ENCODE data around the gene JUN.
A peak's percentile ranks its signal among the peaks of the same experiment; 100 is the strongest.

The JUN gene

DNA sequence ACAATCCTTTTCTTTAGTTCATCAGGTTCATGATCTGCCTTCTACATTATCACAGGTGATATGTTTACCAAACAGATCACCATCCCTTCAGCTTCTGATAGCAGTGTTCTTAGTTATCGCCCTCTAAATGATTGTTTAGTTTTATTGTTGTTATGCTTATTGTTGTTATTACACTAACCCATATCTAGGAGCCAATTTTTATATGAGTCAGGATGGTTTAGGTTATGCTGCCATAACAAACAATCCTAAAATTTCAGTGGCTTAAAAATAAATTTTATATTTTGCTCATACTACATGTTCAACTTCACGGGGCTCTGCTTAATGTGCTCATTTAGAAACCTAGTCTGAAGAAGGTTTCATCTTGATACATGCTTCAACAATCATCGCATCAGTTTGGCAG is 4.4 kb upstream of the JUN start:
- Histone ChIP-seq H3K4me3 (ENCODE audit: low read length) (no peak overlapping the region), H3K4me1 (ENCODE audit: control insufficient read depth, insufficient read depth, low read length) (peaks cover 3% of the 10 kb centered on the region), H3K27me3 (ENCODE audit: control insufficient read depth, insufficient read depth, low read length) (no peaks in the 10 kb centered on the region), H3K36me3 (ENCODE audit: control insufficient read depth, insufficient read depth, low read length) (no peaks in the 10 kb centered on the region), H3K9ac (ENCODE audit: low read length) (no peak overlapping the region), H3K27ac (ENCODE audit: low read depth, low read length) (no peak overlapping the region)

DNA sequence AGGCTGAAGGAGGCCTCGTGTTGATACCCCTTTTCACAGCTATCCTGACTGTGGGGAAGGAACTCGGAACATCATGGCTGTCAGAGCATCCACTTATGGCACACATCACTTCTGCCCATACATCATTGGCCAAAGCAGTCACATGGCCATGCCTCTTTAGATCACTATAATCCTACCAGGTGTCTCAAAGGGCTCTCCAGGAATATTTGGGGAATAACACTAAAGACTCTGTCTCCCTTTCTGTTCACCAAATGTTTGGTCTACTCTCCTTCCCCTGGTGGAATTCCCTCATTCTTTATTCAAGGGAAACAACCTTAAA is 3.0 kb upstream of the JUN start:
- no peak overlapping the region for H3K4me3 ChIP-seq (ENCODE audit: low read length)
- no peak overlapping the region for H3K9ac ChIP-seq (ENCODE audit: low read length)
- no peak overlapping the region for H3K27ac ChIP-seq (ENCODE audit: low read depth, low read length)
- H3K4me1 ChIP-seq (ENCODE audit: control insufficient read depth, insufficient read depth, low read length): peaks cover 3% of the 10 kb centered on the region
- H3K36me3 ChIP-seq (ENCODE audit: control insufficient read depth, insufficient read depth, low read length): peaks cover 10% of the 10 kb centered on the region
- H3K27me3 ChIP-seq (ENCODE audit: control insufficient read depth, insufficient read depth, low read length): no peaks in the 10 kb centered on the region

DNA sequence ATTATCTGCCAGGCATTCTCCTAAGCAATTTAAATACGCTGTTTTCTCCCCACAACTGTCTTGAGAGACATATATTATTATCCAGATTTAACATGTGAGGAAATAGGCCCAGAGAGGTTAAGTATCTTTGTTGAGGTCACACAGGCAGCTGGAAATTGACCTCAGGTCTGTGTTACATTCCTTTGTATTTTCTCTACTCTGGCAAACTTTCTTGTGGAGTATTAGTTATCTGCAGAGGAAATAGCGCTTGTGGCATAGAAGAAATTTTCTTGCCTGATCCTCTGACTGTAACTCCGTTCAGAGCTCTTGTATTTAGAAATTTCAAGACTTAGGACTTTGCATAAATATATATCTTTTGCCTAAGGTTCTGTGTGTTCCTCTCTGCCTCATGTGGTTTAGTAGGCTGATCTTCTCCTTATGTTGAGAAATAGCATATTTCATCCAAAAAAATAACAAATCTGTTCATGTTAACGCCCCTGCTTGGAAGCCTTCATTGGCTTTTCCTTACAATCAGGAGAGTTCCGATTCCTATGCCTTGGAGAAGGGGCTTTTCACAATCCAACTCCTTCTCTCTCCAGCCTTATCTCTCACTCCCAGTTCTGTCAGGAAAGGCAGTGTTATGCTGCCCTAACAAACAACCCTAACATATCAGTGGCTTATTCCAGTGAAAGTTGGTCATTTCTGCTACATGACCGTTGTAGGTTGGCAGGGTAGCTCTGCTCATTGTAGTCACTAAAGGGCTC is 2.5 kb upstream of the JUN start:
- H3K4me1 ChIP-seq (ENCODE audit: control insufficient read depth, insufficient read depth, low read length): peaks cover 3% of the 10 kb centered on the region
- H3K4me3 ChIP-seq (ENCODE audit: low read length): no peak overlapping the region
- peak overlapping the region; percentile 100 for H3K27ac ChIP-seq (ENCODE audit: low read depth, low read length)
- H3K9ac ChIP-seq (ENCODE audit: low read length): no peak overlapping the region
- H3K36me3 ChIP-seq (ENCODE audit: control insufficient read depth, insufficient read depth, low read length): peaks cover 11% of the 10 kb centered on the region
- no peaks in the 10 kb centered on the region for H3K27me3 ChIP-seq (ENCODE audit: control insufficient read depth, insufficient read depth, low read length)

DNA sequence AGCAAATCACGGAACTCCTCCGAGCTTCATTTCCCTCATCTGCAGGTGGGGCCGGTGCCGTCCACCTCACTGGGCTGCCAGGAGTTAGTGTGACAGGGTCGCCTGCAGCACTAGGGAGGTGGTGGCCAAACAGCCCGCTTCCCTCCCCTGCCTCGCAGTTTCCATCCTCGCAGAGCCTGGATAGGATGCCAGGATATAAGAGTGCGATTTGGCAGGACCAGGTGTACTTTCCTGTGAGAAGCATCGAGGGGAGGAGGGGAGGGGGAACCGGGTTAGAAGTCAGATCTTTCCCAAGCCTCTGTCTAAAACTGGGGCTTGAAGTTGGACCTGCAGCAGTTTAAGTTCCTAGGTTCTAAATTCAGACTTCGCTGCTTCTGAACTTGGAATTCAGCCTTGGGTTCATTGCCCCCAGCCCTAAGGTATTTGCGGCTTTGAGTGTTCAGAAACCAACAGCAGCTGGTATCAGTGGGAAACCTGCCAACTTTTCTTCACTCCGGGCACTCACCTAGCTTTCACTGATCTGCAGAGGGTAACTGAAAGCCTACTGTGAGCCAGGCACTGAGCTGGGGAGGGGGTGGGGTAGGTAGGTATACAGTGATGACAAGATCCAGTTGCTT is 1.7 kb upstream of the JUN start:
- Histone ChIP-seq H3K27ac (ENCODE audit: low read depth, low read length) (peak overlapping the region; percentile 100), H3K9ac (ENCODE audit: low read length) (peak overlapping the region; percentile 100), H3K4me3 (ENCODE audit: low read length) (peak overlapping the region; percentile 98), H3K36me3 (ENCODE audit: control insufficient read depth, insufficient read depth, low read length) (peaks cover 11% of the 10 kb centered on the region), H3K27me3 (ENCODE audit: control insufficient read depth, insufficient read depth, low read length) (no peaks in the 10 kb centered on the region), H3K4me1 (ENCODE audit: control insufficient read depth, insufficient read depth, low read length) (peaks cover 3% of the 10 kb centered on the region)

DNA sequence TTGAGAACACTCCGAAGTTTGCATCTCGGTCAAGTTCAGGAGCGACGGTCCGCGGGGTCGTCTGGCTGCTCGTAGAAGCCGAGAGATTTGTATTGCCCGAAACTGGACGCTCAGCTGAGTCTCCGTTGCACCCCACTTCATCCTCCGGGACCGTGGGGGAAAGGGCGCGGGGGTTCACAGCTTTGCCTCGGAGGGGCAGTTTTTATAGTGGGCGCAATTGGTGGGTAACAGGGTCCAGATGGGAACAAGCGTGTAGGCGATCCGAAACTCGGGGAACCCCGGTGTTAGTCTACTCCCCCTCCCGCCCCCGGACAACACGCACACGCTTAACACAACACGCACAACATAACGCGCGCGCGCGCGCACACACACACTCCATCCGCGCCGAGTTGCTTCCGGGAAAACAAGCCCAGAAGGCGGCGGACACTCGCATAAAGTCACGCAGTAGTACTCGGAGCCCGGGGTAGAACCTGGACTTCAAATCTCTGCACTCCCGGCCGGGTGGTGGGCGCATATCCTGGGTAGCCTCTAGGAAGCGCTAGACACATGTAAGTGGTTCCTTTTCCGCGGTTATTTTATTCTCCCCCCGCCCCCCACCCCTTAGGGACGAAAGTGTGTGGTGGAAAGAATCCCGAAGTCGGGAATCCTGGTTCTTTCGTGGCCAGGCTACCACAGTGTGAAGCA is 1.1 kb upstream of the JUN start:
- H3K27me3 ChIP-seq (ENCODE audit: control insufficient read depth, insufficient read depth, low read length): no peaks in the 10 kb centered on the region
- H3K36me3 ChIP-seq (ENCODE audit: control insufficient read depth, insufficient read depth, low read length): peaks cover 11% of the 10 kb centered on the region
- H3K9ac ChIP-seq (ENCODE audit: low read length): peak overlapping the region; percentile 100
- H3K4me1 ChIP-seq (ENCODE audit: control insufficient read depth, insufficient read depth, low read length): peaks cover 3% of the 10 kb centered on the region
- H3K4me3 ChIP-seq (ENCODE audit: low read length): peak overlapping the region; percentile 98
- H3K27ac ChIP-seq (ENCODE audit: low read depth, low read length): peak overlapping the region; percentile 100

DNA sequence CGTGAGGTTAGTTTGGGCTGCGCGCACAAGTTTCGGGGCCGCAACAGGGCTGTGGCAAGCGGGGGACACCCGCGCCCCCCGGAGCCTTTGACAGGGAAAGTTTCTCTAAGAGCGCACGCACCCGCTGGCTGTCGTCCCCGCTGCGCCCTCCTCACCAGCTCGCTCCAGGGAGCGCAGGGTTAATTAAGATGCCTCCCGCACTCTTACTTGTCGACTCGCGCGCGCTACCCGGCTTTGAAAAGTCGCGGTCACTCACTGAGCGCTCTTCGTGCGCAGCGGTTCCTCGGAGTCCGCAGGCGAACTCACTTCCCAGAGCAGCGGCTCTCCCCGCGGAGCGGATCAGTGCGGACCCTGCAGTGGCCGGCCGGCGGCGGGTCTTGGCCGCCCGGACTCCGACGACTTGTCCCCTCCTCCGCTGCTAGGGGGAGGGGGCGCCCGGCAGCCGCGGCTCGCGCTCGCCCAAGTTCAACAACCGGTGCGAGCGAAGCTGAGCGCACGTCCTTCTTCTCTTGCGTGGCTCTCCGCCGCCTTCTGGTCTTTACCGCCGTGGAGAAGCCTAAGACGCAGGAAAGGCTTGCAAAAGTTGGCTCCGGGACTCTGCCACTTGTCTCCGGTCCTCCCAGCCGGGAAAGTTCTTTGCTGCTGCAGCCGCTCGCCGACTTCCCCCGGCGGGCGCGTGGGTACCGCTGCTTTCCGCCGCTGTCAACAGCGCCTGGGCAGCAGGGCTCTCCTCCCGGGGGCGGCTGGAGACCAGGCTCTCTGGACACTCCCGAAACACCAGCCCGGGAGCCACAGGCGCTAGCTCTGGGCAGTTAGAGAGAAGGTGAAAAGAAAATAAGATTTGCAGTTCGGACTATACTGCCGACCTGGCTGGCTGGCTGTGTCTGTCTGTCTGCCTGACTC is 506 bp downstream of the JUN start:
- peaks cover 3% of the 10 kb centered on the region for H3K4me1 ChIP-seq (ENCODE audit: control insufficient read depth, insufficient read depth, low read length)
- peak overlapping the region; percentile 100 for H3K27ac ChIP-seq (ENCODE audit: low read depth, low read length)
- H3K36me3 ChIP-seq (ENCODE audit: control insufficient read depth, insufficient read depth, low read length): peaks cover 11% of the 10 kb centered on the region
- H3K27me3 ChIP-seq (ENCODE audit: control insufficient read depth, insufficient read depth, low read length): no peaks in the 10 kb centered on the region
- H3K4me3 ChIP-seq (ENCODE audit: low read length): peak overlapping the region; percentile 90
- H3K9ac ChIP-seq (ENCODE audit: low read length): peak overlapping the region; percentile 99

DNA sequence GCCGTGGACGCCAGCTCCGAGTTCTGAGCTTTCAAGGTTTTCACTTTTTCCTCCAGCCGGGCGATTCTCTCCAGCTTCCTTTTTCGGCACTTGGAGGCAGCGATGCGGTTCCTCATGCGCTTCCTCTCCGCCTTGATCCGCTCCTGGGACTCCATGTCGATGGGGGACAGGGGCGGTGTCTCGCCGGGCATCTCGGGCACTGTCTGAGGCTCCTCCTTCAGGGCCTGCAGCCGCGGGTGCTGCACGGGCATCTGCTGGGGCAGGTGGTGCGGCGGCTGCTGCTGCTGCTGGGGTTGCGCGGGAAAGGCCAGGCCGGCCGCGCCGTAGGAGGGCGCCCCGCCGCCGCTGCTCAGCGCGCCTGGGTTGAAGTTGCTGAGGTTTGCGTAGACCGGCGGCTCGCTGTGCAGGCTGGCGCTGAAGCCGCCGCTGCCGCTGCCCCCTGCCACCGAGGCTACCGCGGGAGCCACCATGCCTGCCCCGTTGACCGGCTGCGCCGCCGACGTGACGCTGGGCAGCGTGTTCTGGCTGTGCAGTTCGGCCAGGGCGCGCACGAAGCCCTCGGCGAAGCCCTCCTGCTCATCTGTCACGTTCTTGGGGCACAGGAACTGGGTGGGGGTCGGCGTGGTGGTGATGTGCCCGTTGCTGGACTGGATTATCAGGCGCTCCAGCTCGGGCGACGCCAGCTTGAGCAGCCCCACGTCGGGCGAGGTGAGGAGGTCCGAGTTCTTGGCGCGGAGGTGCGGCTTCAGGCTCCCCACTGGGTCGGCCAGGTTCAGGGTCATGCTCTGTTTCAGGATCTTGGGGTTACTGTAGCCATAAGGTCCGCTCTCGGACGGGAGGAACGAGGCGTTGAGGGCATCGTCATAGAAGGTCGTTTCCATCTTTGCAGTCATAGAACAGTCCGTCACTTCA is 1.4 kb downstream of the JUN start:
- peaks cover 3% of the 10 kb centered on the region for H3K4me1 ChIP-seq (ENCODE audit: control insufficient read depth, insufficient read depth, low read length)

DNA sequence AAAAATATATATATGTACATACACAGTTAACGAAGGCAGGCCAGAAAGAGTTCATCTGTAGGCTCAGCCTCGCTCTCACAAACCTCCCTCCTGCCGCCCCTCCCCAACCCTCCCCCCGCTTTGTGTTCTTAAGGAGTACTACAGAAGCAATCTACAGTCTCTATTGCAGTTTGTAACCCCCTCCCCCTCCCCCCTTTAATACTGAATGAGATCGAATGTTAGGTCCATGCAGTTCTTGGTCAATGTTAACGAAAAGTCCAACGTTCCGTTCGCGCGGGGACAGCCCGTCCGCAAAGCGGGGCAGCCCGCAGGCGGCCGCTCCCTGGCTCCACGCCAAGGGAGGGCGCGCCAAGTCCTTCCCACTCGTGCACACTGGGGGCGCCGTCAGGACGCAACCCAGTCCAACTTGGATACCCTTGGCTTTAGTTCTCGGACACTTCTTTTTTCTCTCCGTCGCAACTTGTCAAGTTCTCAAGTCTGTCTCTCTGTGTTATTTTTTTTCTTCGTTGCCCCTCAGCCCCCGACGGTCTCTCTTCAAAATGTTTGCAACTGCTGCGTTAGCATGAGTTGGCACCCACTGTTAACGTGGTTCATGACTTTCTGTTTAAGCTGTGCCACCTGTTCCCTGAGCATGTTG is 2.2 kb downstream of the JUN start:
- Histone ChIP-seq H3K9ac (ENCODE audit: low read length) (peak overlapping the region; percentile 99), H3K4me3 (ENCODE audit: low read length) (peak overlapping the region; percentile 90), H3K36me3 (ENCODE audit: control insufficient read depth, insufficient read depth, low read length) (peaks cover 11% of the 10 kb centered on the region), H3K27me3 (ENCODE audit: control insufficient read depth, insufficient read depth, low read length) (no peaks in the 10 kb centered on the region), H3K27ac (ENCODE audit: low read depth, low read length) (peak overlapping the region; percentile 100), H3K4me1 (ENCODE audit: control insufficient read depth, insufficient read depth, low read length) (peaks cover 3% of the 10 kb centered on the region)

More for the DNA sequence above, 1.4 kb downstream of the JUN start:
- peak overlapping the region; percentile 90 for H3K4me3 ChIP-seq (ENCODE audit: low read length)
- H3K9ac ChIP-seq (ENCODE audit: low read length): peak overlapping the region; percentile 99
- no peaks in the 10 kb centered on the region for H3K27me3 ChIP-seq (ENCODE audit: control insufficient read depth, insufficient read depth, low read length)
- H3K36me3 ChIP-seq (ENCODE audit: control insufficient read depth, insufficient read depth, low read length): peaks cover 11% of the 10 kb centered on the region
- peak overlapping the region; percentile 100 for H3K27ac ChIP-seq (ENCODE audit: low read depth, low read length)

DNA sequence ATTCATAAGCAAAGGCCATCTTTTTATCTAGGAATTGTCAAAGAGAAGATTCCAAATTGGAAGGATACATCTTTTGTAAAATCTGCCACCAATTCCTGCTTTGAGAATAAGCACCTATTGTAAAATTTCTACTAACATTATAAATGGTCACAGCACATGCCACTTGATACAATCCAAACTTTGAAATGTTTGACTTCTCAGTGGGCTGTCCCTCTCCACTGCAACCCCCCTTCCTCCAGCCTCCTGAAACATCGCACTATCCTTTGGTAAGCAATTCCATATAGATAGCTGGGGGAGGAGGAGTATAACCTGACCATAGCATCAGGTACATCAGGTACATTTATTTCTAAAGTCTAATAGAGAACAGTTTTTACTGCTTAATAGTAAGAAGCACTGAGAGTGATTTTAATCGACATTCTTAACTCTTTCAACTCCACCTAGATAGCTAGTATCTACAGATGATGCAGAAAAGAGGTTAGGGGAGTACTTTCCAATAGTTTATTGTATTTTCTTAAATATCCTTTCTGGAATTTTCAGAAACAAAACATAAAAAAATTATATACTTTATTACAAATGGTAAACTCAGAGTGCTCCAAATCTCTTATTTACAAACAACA is 2.9 kb downstream of the JUN start:
- H3K27ac ChIP-seq (ENCODE audit: low read depth, low read length): peak overlapping the region; percentile 100
- H3K36me3 ChIP-seq (ENCODE audit: control insufficient read depth, insufficient read depth, low read length): peaks cover 11% of the 10 kb centered on the region
- no peaks in the 10 kb centered on the region for H3K27me3 ChIP-seq (ENCODE audit: control insufficient read depth, insufficient read depth, low read length)
- no peak overlapping the region for H3K9ac ChIP-seq (ENCODE audit: low read length)
- peaks cover 3% of the 10 kb centered on the region for H3K4me1 ChIP-seq (ENCODE audit: control insufficient read depth, insufficient read depth, low read length)
- H3K4me3 ChIP-seq (ENCODE audit: low read length): peak overlapping the region; percentile 90

DNA sequence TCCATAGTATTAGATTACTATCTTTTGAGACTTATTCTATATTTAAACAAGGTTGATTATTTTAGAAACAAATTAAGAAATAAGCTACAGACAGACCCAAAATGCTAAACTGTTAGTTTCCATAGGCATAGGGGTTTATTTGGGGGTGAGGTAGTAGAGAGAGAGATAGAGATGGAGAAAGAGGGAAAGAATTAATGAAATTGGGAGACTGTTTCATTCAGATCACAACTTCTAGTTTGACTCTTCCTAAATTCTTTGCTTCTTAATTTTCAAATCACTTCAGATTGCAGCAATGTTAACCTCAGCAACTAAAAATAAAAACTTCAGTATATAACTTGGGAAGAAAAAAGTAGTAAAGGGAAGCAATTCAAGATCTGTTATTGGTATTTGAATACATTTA is 3.4 kb downstream of the JUN start:
- peak overlapping the region; percentile 100 for H3K27ac ChIP-seq (ENCODE audit: low read depth, low read length)

More for the DNA sequence above, 3.4 kb downstream of the JUN start:
- Histone ChIP-seq H3K36me3 (ENCODE audit: control insufficient read depth, insufficient read depth, low read length) (peaks cover 11% of the 10 kb centered on the region), H3K9ac (ENCODE audit: low read length) (no peak overlapping the region), H3K4me1 (ENCODE audit: control insufficient read depth, insufficient read depth, low read length) (no peaks in the 10 kb centered on the region), H3K27me3 (ENCODE audit: control insufficient read depth, insufficient read depth, low read length) (no peaks in the 10 kb centered on the region), H3K4me3 (ENCODE audit: low read length) (peak overlapping the region; percentile 90)

Measured in rectal smooth muscle tissue (tissue), 1 donor.